ENCODE results near the gene DUSP9.

- TF ChIP-seq REST (IDR thresholded peaks at IDR 0.05; ENCODE audit: insufficient read depth in 1 of 2, low read depth in 2 of 2, low read length in 2 of 2) (no peak), POLR2AphosphoS5 (IDR thresholded peaks at IDR 0.05; ENCODE audit: low read depth, low read length) (no peak), TAF1 (IDR thresholded peaks at IDR 0.05; ENCODE audit: borderline replicate concordance, insufficient read depth, low read length) (no peak), SIN3A (IDR thresholded peaks at IDR 0.05; ENCODE audit: borderline replicate concordance, insufficient read depth, low read length) (no peak), FOXP2 (optimal IDR thresholded peaks at IDR 0.05; ENCODE audit: borderline replicate concordance, extremely low read depth, extremely low read length, insufficient read depth) (no peak)
Observed at GRCh38 chrX:153634832-153635231, 12.2 kb upstream of the DUSP9 start.
